Glomerular endothelial cell (primary cell): Measurements from ENCODE around the gene KANK4. TPM values are rescaled to one million over a fixed set of nuclear protein-coding genes. Genes with fewer than 3 reads are reported as not detected.

ENCODE experiments used
- DNase-seq: peaks from one replicate; pipeline ENCODE4 v3.0.0-alpha.2; 2011; ENCODE audit warnings: low read depth, low spot score; ENCODE audit errors: extremely low read depth
- total RNA-seq: library from RNA; depleted of rRNA; stranded (reverse); fragments of >200 nt; gene quantifications from 2 replicates; pipeline ENCODE4 v1.2.3, GENCODE V29; 2015

The KANK4 gene
- total RNA-seq, 1 donor from 2014 or later, result not detected

- no peak for DNase-seq
Observed at GRCh38 chr1:62337706-62338631, 18.7 kb upstream of the KANK4 start.

- DNase-seq, result no peak
Observed at GRCh38 chr1:62336995-62337705, 17.9 kb upstream of the KANK4 start.

GRCh38 chr1:62336638-62336994 lies 17.4 kb upstream of the KANK4 start:
- no peak for DNase-seq

- no peak for DNase-seq
Observed at GRCh38 chr1:62335656-62336055, 16.4 kb upstream of the KANK4 start.

GRCh38 chr1:62334434-62334985 lies 15.3 kb upstream of the KANK4 start:
- DNase-seq, result no peak

GRCh38 chr1:62333441-62333840 lies 14.2 kb upstream of the KANK4 start:
- no peak for DNase-seq

- no peak for DNase-seq
Observed at GRCh38 chr1:62327360-62328055, 8.3 kb upstream of the KANK4 start.

- no peak for DNase-seq
Observed at GRCh38 chr1:62325681-62326080, 6.4 kb upstream of the KANK4 start.

- no peak for DNase-seq
Observed at GRCh38 chr1:62325081-62325480, 5.8 kb upstream of the KANK4 start.

GRCh38 chr1:62321446-62321845 lies 2.2 kb upstream of the KANK4 start:
- no peak for DNase-seq

GRCh38 chr1:62318320-62318755 lies 896 bp downstream of the KANK4 start:
- DNase-seq, result no peak

GRCh38 chr1:62317021-62317768 lies 2.0 kb downstream of the KANK4 start:
- no peak for DNase-seq

GRCh38 chr1:62316135-62316534 lies 3.1 kb downstream of the KANK4 start:
- DNase-seq, result no peak

GRCh38 chr1:62315387-62315786 lies 3.8 kb downstream of the KANK4 start:
- DNase-seq, result no peak

- DNase-seq, result no peak
Observed at GRCh38 chr1:62314454-62315350, 4.5 kb downstream of the KANK4 start.

- no peak for DNase-seq
Observed at GRCh38 chr1:62312698-62313097, 6.5 kb downstream of the KANK4 start.

- no peak for DNase-seq
Observed at GRCh38 chr1:62311473-62311943, 7.7 kb downstream of the KANK4 start.

GRCh38 chr1:62309906-62310305 lies 9.3 kb downstream of the KANK4 start:
- no peak for DNase-seq

- no peak for DNase-seq
Observed at GRCh38 chr1:62308606-62309005, 10.6 kb downstream of the KANK4 start.
